Smooth muscle cell (in vitro differentiated cells): ENCODE measurements around the gene CFAP46. TPM values are rescaled to one million over a fixed set of nuclear protein-coding genes. Genes with fewer than 3 reads are reported as not detected.

Source experiments
- DNase-seq: peaks from one replicate; lab custom pipeline; 2025; ENCODE audit not compliant: unreplicated experiment; lab: John Stamatoyannopoulos, UW
- H2AFZ ChIP-seq: fragments of 200-600 bp; sonication (generic); 2 replicates; pipeline ENCODE4 v1.6.0; 2016; ENCODE audit warnings: antibody characterized with exemption, low read depth, mild to moderate bottlenecking
- H3F3A ChIP-seq: fragments of 200-600 bp; sonication (generic); 2 replicates; pipeline ENCODE4 v1.6.0; 2017; ENCODE audit warnings: antibody characterized with exemption, low read depth
- H3K27ac ChIP-seq: fragments of 200-600 bp; sonication (generic); 2 replicates; pipeline ENCODE4 v1.5.1; 2016; ENCODE audit warnings: low read depth, mild to moderate bottlenecking
- H3K27me3 ChIP-seq: fragments of 200-600 bp; sonication (generic); 2 replicates; pipeline ENCODE4 v1.6.1; 2016; ENCODE audit warnings: low read depth, mild to moderate bottlenecking
- H3K36me3 ChIP-seq: fragments of 200-600 bp; sonication (generic); 2 replicates; pipeline ENCODE4 v1.5.1; 2016; ENCODE audit warnings: low read depth
- H3K4me1 ChIP-seq: fragments of 200-600 bp; sonication (generic); 2 replicates; pipeline ENCODE4 v1.5.1; 2016; ENCODE audit warnings: low read depth
- H3K4me2 ChIP-seq: fragments of 200-600 bp; sonication (generic); 2 replicates; pipeline ENCODE4 v1.6.0; 2016; ENCODE audit warnings: mild to moderate bottlenecking
- H3K4me3 ChIP-seq: fragments of 200-600 bp; sonication (generic); 2 replicates; pipeline ENCODE4 v1.5.1; 2016; ENCODE audit warnings: mild to moderate bottlenecking
- H3K79me2 ChIP-seq: fragments of 200-600 bp; sonication (generic); 2 replicates; pipeline ENCODE4 v1.6.0; 2016; ENCODE audit warnings: low read depth, mild to moderate bottlenecking
- H3K9ac ChIP-seq: fragments of 200-600 bp; sonication (generic); 2 replicates; pipeline ENCODE4 v1.6.0; 2016; ENCODE audit warnings: low read depth
- H3K9me3 ChIP-seq: fragments of 200-600 bp; sonication (generic); replicated peaks from 2 replicates; pipeline ENCODE4 v1.5.1; 2016; ENCODE audit warnings: low read depth
- H4K20me1 ChIP-seq: fragments of 200-600 bp; sonication (generic); 2 replicates; pipeline ENCODE4 v1.6.0; 2016; ENCODE audit warnings: low read depth
- CTCF ChIP-seq: fragments of 200-600 bp; sonication (generic); IDR thresholded peaks from 2 replicates; pipeline ENCODE4 v1.5.1; 2017; ENCODE audit warnings: borderline replicate concordance, mild to moderate bottlenecking, antibody characterized with exemption; ENCODE audit not compliant: insufficient read depth, poor library complexity, severe bottlenecking
- WGBS: methylation state at CpG from one replicate; pipeline ENCODE4 v1.1.7; 2016; ENCODE audit warnings: low lambda C conversion rate; 5-methylcytosine and 5-hydroxymethylcytosine counted together
- polyA plus RNA-seq: library from polyadenylated mRNA; unstranded; fragments of >200 nt; fragmentation: Nextera tagmentation; extraction: Ambion mirVana; gene quantifications from 2 replicates; pipeline ENCODE4 v1.2.1, GENCODE V29; 2016
- total RNA-seq: library from RNA; depleted of rRNA; stranded (reverse); fragments of >200 nt; gene quantifications from 2 replicates; pipeline ENCODE4 v1.2.3, GENCODE V29; 2014

Gene CFAP46
- total and polyA plus RNA-seq, 2 experiments from 2014 or later, result 1.1 to 2.0 TPM

DNA sequence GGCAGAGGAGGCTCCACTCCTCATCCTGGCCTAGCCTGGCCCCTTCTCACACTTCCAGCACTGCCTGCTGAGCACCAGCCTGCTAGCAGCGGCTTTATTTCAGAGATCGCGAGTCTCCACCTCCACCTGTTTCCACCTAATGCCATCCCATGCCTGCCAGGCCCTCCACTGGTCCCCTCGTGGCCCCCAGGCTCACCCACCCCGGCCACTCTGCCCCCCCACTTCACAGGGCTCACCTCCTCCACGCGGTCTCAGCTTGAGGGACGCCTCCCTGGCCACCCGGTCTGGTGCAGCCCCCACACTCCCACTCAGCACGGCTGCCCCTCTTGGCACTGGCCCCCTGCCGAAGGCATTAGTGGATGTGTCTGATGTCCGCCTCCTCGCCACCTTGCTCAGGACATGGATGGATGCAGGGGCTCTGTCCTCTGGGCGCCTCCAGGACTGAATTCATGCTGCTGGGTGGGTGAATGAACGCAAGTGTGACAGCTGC, 152.7 kb downstream of the CFAP46 start:
- Histone ChIP-seq H3K27ac (no peak overlapping the region), H3K4me3 (no peak overlapping the region), H4K20me1 (peaks cover 19% of the 10 kb centered on the region), H3K9me3 (no peaks in the 10 kb centered on the region), H3K4me2 (no peak overlapping the region), H3K36me3 (no peaks in the 10 kb centered on the region), H3K27me3 (peaks cover 66% of the 10 kb centered on the region), H3K4me1 (no peaks in the 10 kb centered on the region), H2AFZ (no peak overlapping the region), H3F3A (no peaks in the 10 kb centered on the region), H3K9ac (no peak overlapping the region), H3K79me2 (no peaks in the 10 kb centered on the region)
- WGBS, result 86% methylated on average over 13 of the region's 15 CpGs
- TF ChIP-seq CTCF, result no peak
- DNase-seq, result no peak

GRCh38 chr10:132788831-132789219, 153.5 kb downstream of the CFAP46 start:
- peaks cover 75% of the 10 kb centered on the region for H3K27me3 ChIP-seq

DNA sequence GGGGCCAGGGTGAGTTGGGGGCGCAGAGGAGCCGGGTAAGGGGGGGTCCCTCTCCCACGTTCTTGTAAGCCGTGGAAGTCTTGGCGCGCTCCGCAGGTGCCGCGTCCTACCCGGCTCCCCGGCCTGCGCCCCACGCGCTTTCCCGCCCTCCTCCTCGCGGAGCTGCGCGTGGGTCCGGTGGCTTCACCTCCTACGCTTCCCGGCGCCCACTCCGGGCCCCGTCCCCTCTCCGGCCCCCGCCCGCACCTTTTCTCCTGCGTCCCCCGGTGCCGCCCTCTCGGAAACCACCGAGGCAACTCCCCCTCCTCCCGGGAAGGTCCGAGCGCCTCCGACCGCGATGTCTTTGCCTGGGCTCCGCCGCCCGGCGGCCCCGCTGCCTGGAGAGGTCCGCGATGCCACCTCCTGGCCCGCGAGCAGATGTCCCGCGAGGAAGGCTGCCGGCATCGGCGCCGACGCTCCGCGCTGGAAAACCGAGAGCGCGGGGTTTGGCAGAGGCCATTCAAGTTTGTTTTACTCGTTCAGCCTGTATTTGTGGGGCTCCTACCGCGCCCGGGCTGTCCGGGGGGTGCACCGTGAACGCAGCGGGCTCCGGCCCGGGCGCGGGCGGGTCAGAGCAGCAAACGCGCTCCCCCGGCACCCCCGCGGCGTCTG, 154.1 kb downstream of the CFAP46 start:
- Histone ChIP-seq H2AFZ (no peak overlapping the region), H3K4me1 (no peaks in the 10 kb centered on the region), H3K4me3 (no peak overlapping the region), H3F3A (no peaks in the 10 kb centered on the region), H3K27ac (no peak overlapping the region), H3K79me2 (no peaks in the 10 kb centered on the region), H4K20me1 (peaks cover 33% of the 10 kb centered on the region), H3K27me3 (peaks cover 77% of the 10 kb centered on the region), H3K36me3 (no peaks in the 10 kb centered on the region), H3K9me3 (no peaks in the 10 kb centered on the region), H3K4me2 (no peak overlapping the region), H3K9ac (no peak overlapping the region)
- WGBS, result 6% methylated on average over 46 of the region's 79 CpGs
- DNase-seq, result no peak
- TF ChIP-seq CTCF, result no peak

More at GRCh38 chr10:132788831-132789219, 153.5 kb downstream of the CFAP46 start:
- Histone ChIP-seq H4K20me1 (peaks cover 27% of the 10 kb centered on the region), H3K79me2 (no peaks in the 10 kb centered on the region), H3K4me2 (no peak overlapping the region), H3K9me3 (no peaks in the 10 kb centered on the region), H3K27ac (no peak overlapping the region), H3K36me3 (no peaks in the 10 kb centered on the region), H2AFZ (no peak overlapping the region), H3K4me3 (no peak overlapping the region), H3F3A (no peaks in the 10 kb centered on the region), H3K4me1 (no peaks in the 10 kb centered on the region), H3K9ac (no peak overlapping the region)
- WGBS, result 11% methylated on average over 24 of the region's 30 CpGs
- TF ChIP-seq CTCF, result no peak
- no peak for DNase-seq
